Sigmoid colon (tissue), 4 donors: ENCODE measurements around the gene RNF166.

Experiments used
- POLR2A ChIP-seq, 2 donors: fragments of 450-650 bp; IDR thresholded peaks; one replicate each; pipeline ENCODE4 v1.6.1; 2016; ENCODE audit warnings: antibody characterized with exemption in 2 of 2, mild to moderate bottlenecking in 2 of 2, moderate library complexity in 2 of 2
- POLR2AphosphoS5 ChIP-seq, 4 donors: sonication (generic); formaldehyde crosslinking; IDR thresholded peaks; one replicate each; pipeline ENCODE4 v1.6.1; 2017; ENCODE audit warnings: antibody characterized with exemption in 4 of 4
- TF ChIP-seq, protein P1 (sequence below), 4 experiments: fragments of 450-650 bp in 3 of 4; fragments of 200-600 bp in 1 of 4; IDR thresholded peaks; one replicate each; pipeline ENCODE4 v1.5.1; 2016 to 2019; ENCODE audit warnings: antibody characterized with exemption in 4 of 4, mild to moderate bottlenecking in 3 of 4, moderate library complexity in 2 of 4

DNA sequence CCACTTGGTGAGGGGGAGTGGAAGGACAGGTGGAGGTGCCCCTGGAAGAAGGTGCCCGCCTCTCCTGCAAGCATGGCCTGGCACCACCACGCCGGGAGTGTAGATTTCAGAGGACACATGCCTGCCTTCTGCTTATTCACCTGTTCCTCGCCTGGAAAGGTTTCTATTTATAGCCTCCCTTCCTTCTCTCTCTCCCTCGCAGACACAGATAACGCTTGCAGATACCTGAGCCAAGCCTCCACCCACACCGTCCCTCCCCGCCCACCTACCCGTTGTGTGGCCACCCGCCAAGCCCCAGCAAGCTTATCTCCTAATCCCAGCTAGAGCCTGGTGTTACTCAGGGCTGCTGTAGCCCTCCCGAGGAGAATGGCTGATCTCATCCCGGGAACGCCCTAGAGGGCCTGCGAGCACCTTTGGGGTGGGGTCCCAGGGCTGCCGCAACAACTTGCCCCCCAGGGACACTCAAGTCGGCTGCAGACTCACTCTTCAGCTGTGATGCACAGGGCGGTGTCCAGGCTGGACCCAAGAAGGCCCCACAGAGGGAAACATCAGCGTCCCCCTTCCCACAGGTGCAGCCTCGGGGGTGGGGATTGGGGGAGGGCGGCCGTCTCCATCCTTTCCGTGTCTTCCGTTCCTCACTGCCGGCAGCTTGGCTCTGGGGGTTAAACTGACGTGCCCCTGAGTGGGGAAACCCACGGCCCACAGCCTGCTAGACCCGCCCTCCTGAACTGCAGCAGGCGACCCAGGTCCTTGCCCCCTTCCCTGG, 18.0 kb downstream of the RNF166 start:
- TF ChIP-seq POLR2AphosphoS5 (IDR thresholded peaks at IDR 0.05): no peak
- TF ChIP-seq, protein P1, sequence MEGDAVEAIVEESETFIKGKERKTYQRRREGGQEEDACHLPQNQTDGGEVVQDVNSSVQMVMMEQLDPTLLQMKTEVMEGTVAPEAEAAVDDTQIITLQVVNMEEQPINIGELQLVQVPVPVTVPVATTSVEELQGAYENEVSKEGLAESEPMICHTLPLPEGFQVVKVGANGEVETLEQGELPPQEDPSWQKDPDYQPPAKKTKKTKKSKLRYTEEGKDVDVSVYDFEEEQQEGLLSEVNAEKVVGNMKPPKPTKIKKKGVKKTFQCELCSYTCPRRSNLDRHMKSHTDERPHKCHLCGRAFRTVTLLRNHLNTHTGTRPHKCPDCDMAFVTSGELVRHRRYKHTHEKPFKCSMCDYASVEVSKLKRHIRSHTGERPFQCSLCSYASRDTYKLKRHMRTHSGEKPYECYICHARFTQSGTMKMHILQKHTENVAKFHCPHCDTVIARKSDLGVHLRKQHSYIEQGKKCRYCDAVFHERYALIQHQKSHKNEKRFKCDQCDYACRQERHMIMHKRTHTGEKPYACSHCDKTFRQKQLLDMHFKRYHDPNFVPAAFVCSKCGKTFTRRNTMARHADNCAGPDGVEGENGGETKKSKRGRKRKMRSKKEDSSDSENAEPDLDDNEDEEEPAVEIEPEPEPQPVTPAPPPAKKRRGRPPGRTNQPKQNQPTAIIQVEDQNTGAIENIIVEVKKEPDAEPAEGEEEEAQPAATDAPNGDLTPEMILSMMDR (IDR thresholded peaks at IDR 0.05): no peak
- TF ChIP-seq POLR2A (IDR thresholded peaks at IDR 0.05): no peak
